GM12892 (cell line): Measurements from ENCODE around the gene CELA3A.

Experiments used
- POLR2A ChIP-seq: IDR thresholded peaks from 2 replicates; pipeline ENCODE4 v1.6.1; 2011; ENCODE audit warnings: low read depth, low read length, control low read depth
- POLR2AphosphoS5 ChIP-seq: IDR thresholded peaks from 2 replicates; pipeline ENCODE4 v1.6.1; 2011; ENCODE audit warnings: low read depth, low read length, control low read depth

DNA sequence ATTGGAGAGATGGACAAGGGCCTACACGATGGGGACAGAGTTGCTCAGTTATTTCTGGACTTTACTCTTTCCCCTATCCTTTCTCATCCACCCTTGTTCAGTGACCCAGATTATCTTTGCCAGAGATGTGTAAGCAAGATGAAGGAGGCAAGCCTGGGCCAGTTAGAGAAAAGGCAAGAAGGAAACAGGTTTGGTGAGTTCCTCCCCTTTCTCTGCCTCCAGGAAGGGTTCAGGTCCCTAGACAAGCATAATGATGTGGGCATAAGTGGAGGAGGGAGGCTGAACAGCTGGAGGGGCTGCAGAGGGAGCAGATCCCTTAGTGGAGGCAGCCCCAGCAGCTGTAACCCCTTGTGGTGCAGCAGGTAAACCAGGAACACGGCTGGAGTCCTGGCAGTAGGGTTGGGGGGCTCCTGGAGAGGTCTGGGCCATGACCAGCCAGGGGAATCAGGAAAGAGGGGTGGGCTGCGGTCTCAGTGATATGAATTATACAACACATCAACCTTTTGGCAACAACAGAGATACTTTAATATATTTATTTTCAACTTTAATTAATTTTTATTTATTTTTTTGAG is 41.8 kb downstream of the CELA3A start:
- TF ChIP-seq POLR2AphosphoS5 (no peak), POLR2A (no peak)
